Esophagus squamous epithelium (tissue), 4 donors: Measurements from ENCODE around the gene CHST6.

Source experiments
- CTCF ChIP-seq, 6 experiments: fragments of 450-650 bp in 4 of 6; fragments of 200-600 bp in 2 of 6; sonication (generic) in 2 of 6; IDR thresholded peaks; one replicate each; pipeline ENCODE4 v1.5.1; 2016 to 2019; ENCODE audit warnings: antibody characterized with exemption in 6 of 6, mild to moderate bottlenecking in 4 of 6, moderate library complexity in 4 of 6
- POLR2A ChIP-seq, 4 donors: fragments of 450-650 bp; IDR thresholded peaks; one replicate each; pipeline ENCODE4 v1.6.1; 2017; ENCODE audit warnings: antibody characterized with exemption in 4 of 4, mild to moderate bottlenecking in 4 of 4, moderate library complexity in 3 of 4

- TF ChIP-seq CTCF (IDR thresholded peaks at IDR 0.05) = no peak
- no peak for TF ChIP-seq POLR2A (IDR thresholded peaks at IDR 0.05)
These were observed 42.5 kb upstream of the CHST6 start for GRCh38 chr16:75537776-75538175.
